ENCODE data around the gene NEK9.

GRCh38 chr14:75046275-75046674, 80.6 kb downstream of the NEK9 start:
- TF ChIP-seq CTCF (IDR thresholded peaks at IDR 0.05): no peak
- TF ChIP-seq POLR2A (IDR thresholded peaks at IDR 0.05): no peak
- no peak for TF ChIP-seq EP300 (IDR thresholded peaks at IDR 0.05)
